Testis (tissue), 2 donors: ENCODE results near the gene PLIN5.

Experiments
- CTCF ChIP-seq, 3 experiments: fragments of 450-650 bp in 2 of 3; fragments of 200-600 bp in 1 of 3; sonication (generic) in 1 of 3; IDR thresholded peaks; one replicate each; pipeline ENCODE4 v1.5.1; 2016 to 2019; ENCODE audit warnings: antibody characterized with exemption in 3 of 3, mild to moderate bottlenecking in 2 of 3, moderate library complexity in 1 of 3
- POLR2A ChIP-seq: fragments of 450-650 bp; IDR thresholded peaks from one replicate; pipeline ENCODE4 v1.6.1; 2017; ENCODE audit warnings: antibody characterized with exemption, mild to moderate bottlenecking, moderate library complexity

GRCh38 chr19:4507150-4507452, 27.9 kb downstream of the PLIN5 start:
- TF ChIP-seq POLR2A (no peak), CTCF (IDR thresholded peaks at IDR 0.05) (no peak)
